ENCODE data around the gene ADAMTSL2. TPM values are rescaled to one million over a fixed set of nuclear protein-coding genes. Genes with fewer than 3 reads are reported as not detected.

The ADAMTSL2 gene
- total RNA-seq, 3 donors from 2014 or later (not counting 1 experiment from before 2014, with no cell fraction given) = not detected

- Histone ChIP-seq H3K4me1 (ENCODE audit: control insufficient read depth, insufficient read depth, low read length) (peaks cover 6% of the 10 kb centered on the region), H3K27me3 (ENCODE audit: control insufficient read depth, insufficient read depth, low read length) (peaks cover 13% of the 10 kb centered on the region)
- H3K4me3 Mint-ChIP-seq = no peak overlapping the region
Measured at GRCh38 chr9:133585481-133586351, 51.2 kb downstream of the ADAMTSL2 start.

GRCh38 chr9:133587051-133587450 lies 52.5 kb downstream of the ADAMTSL2 start:
- no peak overlapping the region for H3K27ac ChIP-seq (ENCODE audit: low read length)
- WGBS (ENCODE audit: insufficient coverage) = 86% methylated on average over 8 of the region's 8 CpGs

More at GRCh38 chr9:133585481-133586351, 51.2 kb downstream of the ADAMTSL2 start:
- WGBS (ENCODE audit: insufficient coverage) = 15% methylated on average over 43 of the region's 43 CpGs
- intact Hi-C loops (cut with micrococcal nuclease) = no loop called here
- no peaks in the 10 kb centered on the region for H3K36me3 Mint-ChIP-seq
- Histone ChIP-seq H3K36me3 (ENCODE audit: control insufficient read depth, insufficient read depth, low read length) (no peaks in the 10 kb centered on the region), H3K4me3 (ENCODE audit: low read length) (no peak overlapping the region), H3K27ac (ENCODE audit: low read length) (no peak overlapping the region), H3K9me3 (ENCODE audit: control insufficient read depth, insufficient read depth, low read length) (no peaks in the 10 kb centered on the region)
- H3K9me3 Mint-ChIP-seq = no peaks in the 10 kb centered on the region
- no peak for ATAC-seq
- peaks cover 0 to 5% of the 10 kb centered on the region in 2 donors for H3K4me1 Mint-ChIP-seq
- DNase-seq = no peak
- H3K27ac Mint-ChIP-seq = no peak overlapping the region
- H3K27me3 Mint-ChIP-seq (ENCODE audit: low read depth in 2 of 2) = peaks cover 30% of the 10 kb centered on the region in 2 donors
- TF ChIP-seq CTCF (IDR thresholded peaks at IDR 0.05) = no peak

GRCh38 chr9:133587466-133587865 lies 53.0 kb downstream of the ADAMTSL2 start:
- no peak overlapping the region for H3K27ac ChIP-seq (ENCODE audit: low read length)
- H3K27ac Mint-ChIP-seq = no peak overlapping the region
- WGBS (ENCODE audit: insufficient coverage) = 94% methylated on average over 6 of the region's 6 CpGs
- TF ChIP-seq CTCF (IDR thresholded peaks at IDR 0.05) = no peak
- H3K4me3 Mint-ChIP-seq = no peak overlapping the region
- peaks cover 0 to 5% of the 10 kb centered on the region in 2 donors for H3K4me1 Mint-ChIP-seq
- H3K9me3 Mint-ChIP-seq = no peaks in the 10 kb centered on the region
- peaks cover 18 to 23% of the 10 kb centered on the region in 2 donors for H3K27me3 Mint-ChIP-seq (ENCODE audit: low read depth in 2 of 2)
- H3K36me3 ChIP-seq (ENCODE audit: control insufficient read depth, insufficient read depth, low read length) = no peaks in the 10 kb centered on the region
- peaks cover 6% of the 10 kb centered on the region for H3K4me1 ChIP-seq (ENCODE audit: control insufficient read depth, insufficient read depth, low read length)
- no peak overlapping the region for H3K4me3 ChIP-seq (ENCODE audit: low read length)
- peaks cover 13% of the 10 kb centered on the region for H3K27me3 ChIP-seq (ENCODE audit: control insufficient read depth, insufficient read depth, low read length)
- ATAC-seq = no peak
- H3K9me3 ChIP-seq (ENCODE audit: control insufficient read depth, insufficient read depth, low read length) = no peaks in the 10 kb centered on the region
- H3K36me3 Mint-ChIP-seq = no peaks in the 10 kb centered on the region
- DNase-seq = no peak
- intact Hi-C loops (cut with micrococcal nuclease) = no loop called here

More at GRCh38 chr9:133587051-133587450, 52.5 kb downstream of the ADAMTSL2 start:
- no peaks in the 10 kb centered on the region for H3K9me3 ChIP-seq (ENCODE audit: control insufficient read depth, insufficient read depth, low read length)
- no peak overlapping the region for H3K27ac Mint-ChIP-seq
- no peak for TF ChIP-seq CTCF (IDR thresholded peaks at IDR 0.05)
- H3K36me3 Mint-ChIP-seq = no peaks in the 10 kb centered on the region
- ATAC-seq (no peak), DNase-seq (no peak)
- H3K4me1 ChIP-seq (ENCODE audit: control insufficient read depth, insufficient read depth, low read length) = peaks cover 6% of the 10 kb centered on the region
- no peak overlapping the region for H3K4me3 ChIP-seq (ENCODE audit: low read length)
- no peak overlapping the region for H3K4me3 Mint-ChIP-seq
- no peaks in the 10 kb centered on the region for H3K9me3 Mint-ChIP-seq
- peaks cover 0 to 5% of the 10 kb centered on the region in 2 donors for H3K4me1 Mint-ChIP-seq
- H3K27me3 ChIP-seq (ENCODE audit: control insufficient read depth, insufficient read depth, low read length) = peaks cover 13% of the 10 kb centered on the region
- intact Hi-C loops (cut with micrococcal nuclease) = no loop called here
- H3K27me3 Mint-ChIP-seq (ENCODE audit: low read depth in 2 of 2) = peaks cover 21 to 23% of the 10 kb centered on the region in 2 donors
- H3K36me3 ChIP-seq (ENCODE audit: control insufficient read depth, insufficient read depth, low read length) = no peaks in the 10 kb centered on the region

All from natural killer cell (primary cell).